ENCODE measurements around the gene BSPRY. TPM values are rescaled to one million over a fixed set of nuclear protein-coding genes. Genes with fewer than 3 reads are reported as not detected.

BSPRY gene
- total and polyA plus RNA-seq, 2 of the 13 experiments (the other 11 are each of a cell fraction or from before 2014, with no cell fraction given): 0.09 to 0.26 TPM

DNA sequence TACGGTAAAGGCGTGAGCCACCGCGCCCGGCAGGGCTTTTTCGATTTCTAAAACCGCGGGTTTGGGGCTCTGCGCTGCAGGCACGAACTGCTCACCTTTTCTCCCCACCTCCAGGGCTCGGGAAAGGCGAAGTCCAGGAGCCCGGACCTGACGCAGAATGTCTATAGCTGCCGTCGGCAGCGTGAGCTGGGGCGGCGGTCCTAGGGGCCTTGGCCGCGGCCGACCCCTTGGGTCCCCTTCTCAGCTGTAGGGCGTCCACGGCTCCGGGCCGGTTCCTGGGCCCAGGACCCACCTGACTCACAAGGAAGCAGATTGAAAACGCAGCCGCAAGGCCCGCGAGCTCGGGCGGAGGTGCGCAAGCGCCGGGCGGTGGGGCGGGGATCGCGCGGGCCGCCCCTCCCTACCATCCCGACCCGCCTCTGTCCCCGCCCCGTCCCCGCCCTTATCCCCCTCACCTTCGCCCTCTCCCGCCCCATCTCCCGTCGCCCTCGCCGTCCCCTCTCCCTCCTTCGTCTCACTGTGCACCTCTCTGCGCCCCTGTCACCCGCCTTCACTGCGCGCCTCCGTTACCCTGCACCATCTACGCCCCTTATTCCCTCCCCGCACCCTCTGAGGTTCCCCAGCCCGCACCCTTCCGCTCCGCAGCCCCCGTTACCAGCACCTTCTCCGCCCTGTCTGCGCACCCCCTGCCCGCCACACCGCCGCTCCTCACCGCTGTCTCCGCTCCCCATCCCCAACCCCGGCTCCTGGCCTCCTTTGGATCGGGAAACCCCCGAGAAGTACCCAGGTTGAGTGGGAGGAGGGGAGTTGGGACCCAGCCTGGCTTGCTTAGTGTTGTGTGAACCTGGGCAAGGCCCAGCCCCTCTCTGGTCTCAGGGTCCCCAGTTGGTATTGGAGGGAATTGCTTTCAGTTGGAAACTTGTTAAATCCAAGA is 27.6 kb downstream of the BSPRY start, which contains the start of gene HDHD3 (continued):
- TF ChIP-seq, protein P1, sequence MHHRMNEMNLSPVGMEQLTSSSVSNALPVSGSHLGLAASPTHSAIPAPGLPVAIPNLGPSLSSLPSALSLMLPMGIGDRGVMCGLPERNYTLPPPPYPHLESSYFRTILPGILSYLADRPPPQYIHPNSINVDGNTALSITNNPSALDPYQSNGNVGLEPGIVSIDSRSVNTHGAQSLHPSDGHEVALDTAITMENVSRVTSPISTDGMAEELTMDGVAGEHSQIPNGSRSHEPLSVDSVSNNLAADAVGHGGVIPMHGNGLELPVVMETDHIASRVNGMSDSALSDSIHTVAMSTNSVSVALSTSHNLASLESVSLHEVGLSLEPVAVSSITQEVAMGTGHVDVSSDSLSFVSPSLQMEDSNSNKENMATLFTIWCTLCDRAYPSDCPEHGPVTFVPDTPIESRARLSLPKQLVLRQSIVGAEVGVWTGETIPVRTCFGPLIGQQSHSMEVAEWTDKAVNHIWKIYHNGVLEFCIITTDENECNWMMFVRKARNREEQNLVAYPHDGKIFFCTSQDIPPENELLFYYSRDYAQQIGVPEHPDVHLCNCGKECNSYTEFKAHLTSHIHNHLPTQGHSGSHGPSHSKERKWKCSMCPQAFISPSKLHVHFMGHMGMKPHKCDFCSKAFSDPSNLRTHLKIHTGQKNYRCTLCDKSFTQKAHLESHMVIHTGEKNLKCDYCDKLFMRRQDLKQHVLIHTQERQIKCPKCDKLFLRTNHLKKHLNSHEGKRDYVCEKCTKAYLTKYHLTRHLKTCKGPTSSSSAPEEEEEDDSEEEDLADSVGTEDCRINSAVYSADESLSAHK (CRISPR knock-in tag; IDR thresholded peaks at IDR 0.05; ENCODE audit: borderline replicate concordance): no peak
- TF ChIP-seq KAT8 (CRISPR knock-in tag; IDR thresholded peaks at IDR 0.05): no peak
- TF ChIP-seq, protein P2, sequence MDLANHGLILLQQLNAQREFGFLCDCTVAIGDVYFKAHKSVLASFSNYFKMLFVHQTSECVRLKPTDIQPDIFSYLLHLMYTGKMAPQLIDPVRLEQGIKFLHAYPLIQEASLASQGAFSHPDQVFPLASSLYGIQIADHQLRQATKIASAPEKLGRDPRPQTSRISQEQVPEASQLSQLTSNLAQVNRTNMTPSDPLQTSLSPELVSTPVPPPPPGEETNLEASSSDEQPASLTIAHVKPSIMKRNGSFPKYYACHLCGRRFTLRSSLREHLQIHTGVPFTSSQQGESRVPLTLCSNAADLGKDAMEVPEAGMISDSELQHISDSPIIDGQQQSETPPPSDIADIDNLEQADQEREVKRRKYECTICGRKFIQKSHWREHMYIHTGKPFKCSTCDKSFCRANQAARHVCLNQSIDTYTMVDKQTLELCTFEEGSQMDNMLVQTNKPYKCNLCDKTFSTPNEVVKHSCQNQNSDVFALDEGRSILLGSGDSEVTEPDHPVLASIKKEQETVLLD (CRISPR knock-in tag; IDR thresholded peaks at IDR 0.05; ENCODE audit: low read depth): no peak; the same call in 1 of the 2 replicates
- no peak for TF ChIP-seq GLI4 (CRISPR knock-in tag; IDR thresholded peaks at IDR 0.05; ENCODE audit: borderline replicate concordance)
- TF ChIP-seq, protein P3, sequence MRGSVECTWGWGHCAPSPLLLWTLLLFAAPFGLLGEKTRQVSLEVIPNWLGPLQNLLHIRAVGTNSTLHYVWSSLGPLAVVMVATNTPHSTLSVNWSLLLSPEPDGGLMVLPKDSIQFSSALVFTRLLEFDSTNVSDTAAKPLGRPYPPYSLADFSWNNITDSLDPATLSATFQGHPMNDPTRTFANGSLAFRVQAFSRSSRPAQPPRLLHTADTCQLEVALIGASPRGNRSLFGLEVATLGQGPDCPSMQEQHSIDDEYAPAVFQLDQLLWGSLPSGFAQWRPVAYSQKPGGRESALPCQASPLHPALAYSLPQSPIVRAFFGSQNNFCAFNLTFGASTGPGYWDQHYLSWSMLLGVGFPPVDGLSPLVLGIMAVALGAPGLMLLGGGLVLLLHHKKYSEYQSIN (CRISPR knock-in tag; IDR thresholded peaks at IDR 0.05; ENCODE audit: borderline replicate concordance): no peak
- TF ChIP-seq BRCA1 (CRISPR knock-in tag; IDR thresholded peaks at IDR 0.05): no peak
- TF ChIP-seq ZNF460 (CRISPR knock-in tag; IDR thresholded peaks at IDR 0.05; ENCODE audit: borderline replicate concordance): no peak
- peak; percentile 29; the same call in 1 of the 2 replicates for TF ChIP-seq KLF6 (CRISPR knock-in tag; IDR thresholded peaks at IDR 0.05)
- no peak for TF ChIP-seq ZNF335 (CRISPR knock-in tag; IDR thresholded peaks at IDR 0.05)
- TF ChIP-seq ZKSCAN8 (CRISPR knock-in tag; IDR thresholded peaks at IDR 0.05; ENCODE audit: borderline replicate concordance): no peak
- no peak for TF ChIP-seq IKZF1 (IDR thresholded peaks at IDR 0.05)
- TF ChIP-seq KDM5A (IDR thresholded peaks at IDR 0.05; ENCODE audit: borderline replicate concordance, low read length): peak; percentile 59; the same call in 1 of the 2 replicates
- TF ChIP-seq TBX2 (CRISPR knock-in tag; IDR thresholded peaks at IDR 0.05; ENCODE audit: borderline replicate concordance): peak; percentile 47
- no peak for TF ChIP-seq MAFK (conservative IDR thresholded peaks at IDR 0.05 in 1 of 2, IDR thresholded peaks at IDR 0.05 in 1 of 2; ENCODE audit: low read length in 2 of 2)
- peak; percentile 15; the same call in 1 of the 2 replicates for TF ChIP-seq BCL6 (CRISPR knock-in tag; IDR thresholded peaks at IDR 0.05)
- no peak for TF ChIP-seq AKAP8 (CRISPR knock-in tag; IDR thresholded peaks at IDR 0.05)
- peak; percentile 76; the same call in 1 of the 2 replicates for TF ChIP-seq ZNF446 (CRISPR knock-in tag; IDR thresholded peaks at IDR 0.05)
- peak; percentile 39; the same call in 1 of the 2 replicates for TF ChIP-seq ZBTB20 (CRISPR knock-in tag; IDR thresholded peaks at IDR 0.05; ENCODE audit: borderline replicate concordance, low read depth)
- 0 out of 2 replicates have a peak, but pooled peaks have one; percentile 69 for TF ChIP-seq EEA1 (CRISPR knock-in tag; IDR thresholded peaks at IDR 0.05; ENCODE audit: borderline replicate concordance)
- TF ChIP-seq, protein P4, sequence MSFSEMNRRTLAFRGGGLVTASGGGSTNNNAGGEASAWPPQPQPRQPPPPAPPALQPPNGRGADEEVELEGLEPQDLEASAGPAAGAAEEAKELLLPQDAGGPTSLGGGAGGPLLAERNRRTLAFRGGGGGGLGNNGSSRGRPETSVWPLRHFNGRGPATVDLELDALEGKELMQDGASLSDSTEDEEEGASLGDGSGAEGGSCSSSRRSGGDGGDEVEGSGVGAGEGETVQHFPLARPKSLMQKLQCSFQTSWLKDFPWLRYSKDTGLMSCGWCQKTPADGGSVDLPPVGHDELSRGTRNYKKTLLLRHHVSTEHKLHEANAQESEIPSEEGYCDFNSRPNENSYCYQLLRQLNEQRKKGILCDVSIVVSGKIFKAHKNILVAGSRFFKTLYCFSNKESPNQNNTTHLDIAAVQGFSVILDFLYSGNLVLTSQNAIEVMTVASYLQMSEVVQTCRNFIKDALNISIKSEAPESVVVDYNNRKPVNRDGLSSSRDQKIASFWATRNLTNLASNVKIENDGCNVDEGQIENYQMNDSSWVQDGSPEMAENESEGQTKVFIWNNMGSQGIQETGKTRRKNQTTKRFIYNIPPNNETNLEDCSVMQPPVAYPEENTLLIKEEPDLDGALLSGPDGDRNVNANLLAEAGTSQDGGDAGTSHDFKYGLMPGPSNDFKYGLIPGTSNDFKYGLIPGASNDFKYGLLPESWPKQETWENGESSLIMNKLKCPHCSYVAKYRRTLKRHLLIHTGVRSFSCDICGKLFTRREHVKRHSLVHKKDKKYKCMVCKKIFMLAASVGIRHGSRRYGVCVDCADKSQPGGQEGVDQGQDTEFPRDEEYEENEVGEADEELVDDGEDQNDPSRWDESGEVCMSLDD (CRISPR knock-in tag; IDR thresholded peaks at IDR 0.05; ENCODE audit: borderline replicate concordance): no peak
- 0 out of 2 replicates have a peak, but pooled peaks have one; percentile 7 for TF ChIP-seq STAG1 (CRISPR knock-in tag; IDR thresholded peaks at IDR 0.05)
